Activated naive CD4-positive, alpha-beta T cell treated with anti-CD3 and anti-CD28 coated beads, Interleukin-2, amount 10 ng/mL, durations not matched to agents 7 days and 5 days (primary cell): ENCODE data around the gene KLHL6.

Source experiments
- CTCF ChIA-PET: fragments of 350-600 bp; sonication (Branson Sonifier 250); formaldehyde crosslinking; loops from one replicate; lab custom pipeline; 2021; ENCODE audit warnings: antibody characterized with exemption; lab: Charles Lee
- DNase-seq: peaks from one replicate; pipeline ENCODE4 v3.0.0-alpha.2; 2020
- H3K27ac Mint-ChIP-seq: one replicate; pipeline ENCODE4 v1.8.0; 2021; ENCODE audit warnings: mild to moderate bottlenecking, moderate library complexity, mixed read lengths
- H3K27me3 Mint-ChIP-seq: one replicate; pipeline ENCODE4 v1.8.0; 2021; ENCODE audit warnings: mild to moderate bottlenecking, mixed read lengths
- H3K36me3 Mint-ChIP-seq: one replicate; pipeline ENCODE4 v1.8.0; 2021; ENCODE audit warnings: mixed read lengths
- H3K4me1 Mint-ChIP-seq: one replicate; pipeline ENCODE4 v1.8.0; 2021; ENCODE audit warnings: mixed read lengths
- H3K4me3 Mint-ChIP-seq: one replicate; pipeline ENCODE4 v1.8.0; 2021; ENCODE audit warnings: mild to moderate bottlenecking, moderate library complexity, mixed read lengths
- H3K9me3 Mint-ChIP-seq: one replicate; pipeline ENCODE4 v1.8.0; 2021; ENCODE audit warnings: mixed read lengths

Gene KLHL6, protein sequence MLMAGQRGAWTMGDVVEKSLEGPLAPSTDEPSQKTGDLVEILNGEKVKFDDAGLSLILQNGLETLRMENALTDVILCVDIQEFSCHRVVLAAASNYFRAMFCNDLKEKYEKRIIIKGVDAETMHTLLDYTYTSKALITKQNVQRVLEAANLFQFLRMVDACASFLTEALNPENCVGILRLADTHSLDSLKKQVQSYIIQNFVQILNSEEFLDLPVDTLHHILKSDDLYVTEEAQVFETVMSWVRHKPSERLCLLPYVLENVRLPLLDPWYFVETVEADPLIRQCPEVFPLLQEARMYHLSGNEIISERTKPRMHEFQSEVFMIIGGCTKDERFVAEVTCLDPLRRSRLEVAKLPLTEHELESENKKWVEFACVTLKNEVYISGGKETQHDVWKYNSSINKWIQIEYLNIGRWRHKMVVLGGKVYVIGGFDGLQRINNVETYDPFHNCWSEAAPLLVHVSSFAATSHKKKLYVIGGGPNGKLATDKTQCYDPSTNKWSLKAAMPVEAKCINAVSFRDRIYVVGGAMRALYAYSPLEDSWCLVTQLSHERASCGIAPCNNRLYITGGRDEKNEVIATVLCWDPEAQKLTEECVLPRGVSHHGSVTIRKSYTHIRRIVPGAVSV

DNA sequence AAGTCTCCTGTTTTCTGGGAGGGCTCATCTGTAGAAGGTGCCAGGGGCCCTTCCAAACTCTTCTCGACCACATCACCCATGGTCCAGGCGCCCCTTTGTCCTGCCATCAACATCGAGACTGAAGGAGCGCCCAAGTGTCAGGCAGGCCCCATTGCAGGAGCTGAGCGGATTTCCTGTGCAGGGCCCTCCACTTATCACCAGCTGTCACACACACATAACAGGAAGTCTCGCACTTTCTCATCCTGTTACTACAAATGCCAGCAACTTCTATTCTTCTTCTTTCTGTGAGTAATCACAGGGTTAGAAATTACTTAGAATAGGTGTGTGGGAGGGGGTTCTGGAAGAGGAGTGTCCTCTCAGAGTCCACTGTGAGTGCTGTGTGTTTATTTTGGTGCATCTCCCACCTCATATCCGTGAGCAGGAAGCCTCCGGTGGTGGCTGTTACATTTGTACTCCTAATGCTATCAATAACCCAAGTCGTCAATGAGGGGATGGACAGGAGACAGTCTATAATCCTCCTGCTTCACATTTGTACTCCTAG, at the start of gene KLHL6:
TSS of gene KLHL6 (minus strand) at position 166 of the 541 bp plus-strand sequence. CDS start at position 113, 53 bp downstream.
- H3K4me1 Mint-ChIP-seq = peaks cover 56% of the 10 kb centered on the region
- H3K36me3 Mint-ChIP-seq = peaks cover 31% of the 10 kb centered on the region
- CTCF ChIA-PET = interaction anchor here (0.8 kb wide), 1 partner anchor 32 kb away, joined by 3 read pairs; no protein-coding TSS in a partner anchor
- H3K4me3 Mint-ChIP-seq = peak within 1 kb of the TSS; percentile 97
- peak within 1 kb of the TSS; percentile 98 for H3K27ac Mint-ChIP-seq
- H3K27me3 Mint-ChIP-seq = no peaks in the 10 kb centered on the region
- peak; percentile 83 for DNase-seq
- no peaks in the 10 kb centered on the region for H3K9me3 Mint-ChIP-seq

DNA sequence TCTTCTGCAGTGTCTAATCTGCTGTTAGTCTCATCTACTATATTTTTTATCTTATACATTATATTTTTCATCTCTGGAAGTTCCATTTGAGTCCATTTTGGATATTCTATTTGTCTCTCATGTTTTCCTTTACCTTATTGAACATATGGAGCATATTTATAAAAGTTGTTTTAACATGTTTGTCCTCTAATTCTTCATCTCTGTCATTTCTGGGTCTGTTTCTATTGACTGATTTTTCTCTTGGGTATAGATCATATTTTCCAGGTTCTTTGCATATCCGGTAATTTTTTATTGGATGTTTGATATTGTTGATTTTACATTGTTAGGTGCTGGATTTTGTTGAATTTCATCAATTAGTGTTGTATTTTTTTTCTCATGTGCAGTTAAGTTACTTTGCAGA, 42.5 kb upstream of the KLHL6 start:
- DNase-seq = no peak
- H3K36me3 Mint-ChIP-seq = peaks cover 9% of the 10 kb centered on the region
- no peak overlapping the region for H3K4me3 Mint-ChIP-seq
- CTCF ChIA-PET = no interaction called here
- H3K27me3 Mint-ChIP-seq = peaks cover 11% of the 10 kb centered on the region
- H3K9me3 Mint-ChIP-seq = peaks cover 16% of the 10 kb centered on the region
- peaks cover 4% of the 10 kb centered on the region for H3K4me1 Mint-ChIP-seq
- H3K27ac Mint-ChIP-seq = no peak overlapping the region

DNA sequence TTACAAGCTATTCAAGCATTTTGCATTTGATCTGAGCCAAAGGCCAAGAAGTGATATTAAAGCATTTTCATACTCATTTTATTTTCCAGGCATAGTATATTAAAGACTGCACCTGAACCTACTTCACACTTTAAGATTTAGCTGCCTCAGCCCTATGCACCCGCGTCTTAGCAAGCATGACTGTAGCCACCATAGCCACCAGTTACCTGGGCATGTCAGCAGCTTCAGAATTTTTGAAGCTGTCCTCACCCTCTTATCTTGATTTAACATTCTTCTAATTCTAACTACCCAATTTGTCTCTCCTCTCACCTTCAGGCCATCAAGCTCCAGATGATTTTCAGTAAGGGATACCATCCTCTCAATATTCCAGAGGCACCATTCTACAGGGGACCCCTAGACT, 39.1 kb upstream of the KLHL6 start:
- Mint-ChIP-seq H3K9me3 (peaks cover 16% of the 10 kb centered on the region), H3K27me3 (peaks cover 11% of the 10 kb centered on the region), H3K4me3 (no peak overlapping the region), H3K4me1 (peaks cover 18% of the 10 kb centered on the region), H3K36me3 (peaks cover 12% of the 10 kb centered on the region), H3K27ac (no peak overlapping the region)
- CTCF ChIA-PET = no interaction called here
- no peak for DNase-seq

- no peak overlapping the region for H3K4me3 Mint-ChIP-seq
- H3K27ac Mint-ChIP-seq = peak overlapping the region; percentile 64
Observed at GRCh38 chr3:183592821-183593220, 37.3 kb upstream of the KLHL6 start.

GRCh38 chr3:183591881-183592521, 36.5 kb upstream of the KLHL6 start:
- H3K4me1 Mint-ChIP-seq = peaks cover 43% of the 10 kb centered on the region
- H3K4me3 Mint-ChIP-seq = peak overlapping the region; percentile 40
- peak overlapping the region; percentile 77 for H3K27ac Mint-ChIP-seq
- DNase-seq = no peak
- peaks cover 7% of the 10 kb centered on the region for H3K9me3 Mint-ChIP-seq
- H3K36me3 Mint-ChIP-seq = peaks cover 9% of the 10 kb centered on the region
- H3K27me3 Mint-ChIP-seq = peaks cover 7% of the 10 kb centered on the region
- CTCF ChIA-PET = interaction anchor here (0.7 to 1.6 kb wide), 8 partner anchors 14 to 177 kb away, joined by 3 to 5 read pairs (median 3); no protein-coding TSS in a partner anchor

More at GRCh38 chr3:183592821-183593220, 37.3 kb upstream of the KLHL6 start:
- no peak for DNase-seq
- peaks cover 8% of the 10 kb centered on the region for H3K9me3 Mint-ChIP-seq
- CTCF ChIA-PET = interaction anchor here (0.7 to 1.5 kb wide), 4 partner anchors 14 to 122 kb away, joined by 3 to 5 read pairs (median 4); no protein-coding TSS in a partner anchor
- peaks cover 35% of the 10 kb centered on the region for H3K4me1 Mint-ChIP-seq
- peaks cover 8% of the 10 kb centered on the region for H3K27me3 Mint-ChIP-seq
- peaks cover 6% of the 10 kb centered on the region for H3K36me3 Mint-ChIP-seq

DNA sequence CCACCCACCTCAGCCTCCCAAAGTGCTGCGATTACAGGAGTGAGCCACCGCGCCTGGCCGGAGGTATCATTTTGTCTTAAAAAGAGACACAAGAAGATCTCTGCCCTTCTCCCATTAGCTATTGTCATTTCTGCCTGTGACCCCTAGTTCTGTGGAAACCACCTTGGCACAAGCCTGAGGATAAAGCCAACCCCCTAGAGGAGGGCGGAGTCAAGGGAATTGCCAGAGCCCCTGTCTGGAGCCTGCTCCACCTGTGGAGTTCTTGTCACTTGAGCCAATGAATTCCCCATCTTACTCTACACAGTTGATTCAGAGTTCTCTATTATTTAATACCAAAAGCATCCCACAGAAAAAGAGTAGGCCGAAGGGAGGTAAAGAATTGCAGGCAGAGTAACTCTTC, 34.9 kb upstream of the KLHL6 start:
- Mint-ChIP-seq H3K27me3 (no peaks in the 10 kb centered on the region), H3K4me1 (peaks cover 53% of the 10 kb centered on the region), H3K4me3 (no peak overlapping the region), H3K9me3 (no peaks in the 10 kb centered on the region), H3K36me3 (peaks cover 7% of the 10 kb centered on the region), H3K27ac (no peak overlapping the region)
- CTCF ChIA-PET = interaction anchor here (0.8 to 1.6 kb wide), 2 partner anchors 75 to 111 kb away, joined by 3 to 4 read pairs; no protein-coding TSS in a partner anchor
- no peak for DNase-seq

DNA sequence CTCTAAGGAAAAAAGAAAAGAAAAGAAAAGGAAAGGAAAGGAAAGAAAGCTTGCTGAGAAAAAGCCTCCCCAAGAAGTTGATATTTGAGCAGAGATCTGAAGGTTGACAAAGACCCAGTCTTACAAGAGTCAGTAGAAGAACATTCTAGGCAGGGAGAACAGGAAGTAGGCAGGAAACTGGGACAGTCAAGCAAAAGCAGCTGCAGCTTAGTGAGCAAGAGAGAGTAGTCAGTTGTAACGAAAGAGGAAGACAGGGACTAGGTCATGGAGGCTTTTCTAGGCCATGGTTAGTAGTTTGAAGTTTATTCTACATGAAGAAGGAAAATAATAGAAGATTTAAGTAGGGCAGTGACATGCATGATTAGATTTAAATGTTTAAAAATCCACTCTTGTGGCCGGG, 31.8 kb upstream of the KLHL6 start:
- peaks cover 69% of the 10 kb centered on the region for H3K4me1 Mint-ChIP-seq
- peaks cover 7% of the 10 kb centered on the region for H3K36me3 Mint-ChIP-seq

DNA sequence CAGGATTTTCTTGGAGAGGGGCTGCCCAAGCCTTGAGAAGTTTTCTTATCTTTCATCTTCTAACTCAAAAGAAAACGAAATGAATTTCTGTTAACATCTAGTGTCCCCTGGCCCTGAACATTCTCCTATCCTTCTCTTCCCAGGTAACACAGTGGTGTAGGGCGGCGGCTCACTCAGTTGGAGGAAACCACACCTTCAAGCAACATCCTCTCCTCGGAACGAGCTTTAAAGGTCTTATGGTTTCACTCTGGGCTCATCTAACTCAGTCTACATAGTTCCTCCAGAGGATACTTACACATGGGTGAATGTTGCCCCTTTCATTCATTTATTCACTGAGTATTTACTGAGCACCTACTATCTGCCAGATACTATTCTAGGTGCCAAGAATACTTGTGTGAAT, 31.0 kb upstream of the KLHL6 start:
- Mint-ChIP-seq H3K4me1 (peaks cover 60% of the 10 kb centered on the region), H3K9me3 (no peaks in the 10 kb centered on the region), H3K27me3 (peaks cover 2% of the 10 kb centered on the region), H3K27ac (peak overlapping the region; percentile 89), H3K36me3 (peaks cover 5% of the 10 kb centered on the region), H3K4me3 (no peak overlapping the region)
- peak; percentile 57 for DNase-seq
- CTCF ChIA-PET = interaction anchor here (0.8 to 1.2 kb wide), 2 partner anchors 58 to 105 kb away, joined by 3 to 4 read pairs; no protein-coding TSS in a partner anchor

More for the DNA sequence above, 31.8 kb upstream of the KLHL6 start:
- Mint-ChIP-seq H3K27me3 (no peaks in the 10 kb centered on the region), H3K4me3 (no peak overlapping the region), H3K27ac (peak overlapping the region; percentile 89), H3K9me3 (no peaks in the 10 kb centered on the region)
- DNase-seq = no peak
- CTCF ChIA-PET = interaction anchor here (0.8 to 1.5 kb wide), 3 partner anchors 32 to 106 kb away, joined by 3 to 4 read pairs (median 3); no protein-coding TSS in a partner anchor

DNA sequence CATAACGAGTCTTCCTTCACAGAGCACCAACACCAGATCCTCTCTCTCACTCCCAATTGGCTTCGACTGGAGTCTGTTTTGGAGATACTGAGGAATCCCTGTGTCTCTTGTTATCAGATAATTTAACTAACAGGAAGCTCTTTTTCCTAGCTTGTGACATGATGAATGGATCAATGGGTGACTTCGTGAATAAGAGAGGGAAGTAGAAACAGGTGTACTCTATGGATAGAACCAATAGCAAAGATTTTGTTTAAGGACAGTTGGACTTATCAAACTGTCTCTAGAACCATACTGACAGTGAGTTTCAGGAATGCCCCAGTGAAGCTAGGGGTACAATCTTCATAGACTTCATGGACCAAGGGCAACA, 29.4 kb upstream of the KLHL6 start:
- Mint-ChIP-seq H3K36me3 (peaks cover 5% of the 10 kb centered on the region), H3K27ac (peak overlapping the region; percentile 8), H3K9me3 (no peaks in the 10 kb centered on the region), H3K4me3 (no peak overlapping the region), H3K4me1 (peaks cover 62% of the 10 kb centered on the region), H3K27me3 (peaks cover 10% of the 10 kb centered on the region)
- DNase-seq = no peak
- CTCF ChIA-PET = interaction anchor here (0.8 to 1.2 kb wide), 2 partner anchors 15 to 45 kb away, joined by 3 read pairs; no protein-coding TSS in a partner anchor

DNA sequence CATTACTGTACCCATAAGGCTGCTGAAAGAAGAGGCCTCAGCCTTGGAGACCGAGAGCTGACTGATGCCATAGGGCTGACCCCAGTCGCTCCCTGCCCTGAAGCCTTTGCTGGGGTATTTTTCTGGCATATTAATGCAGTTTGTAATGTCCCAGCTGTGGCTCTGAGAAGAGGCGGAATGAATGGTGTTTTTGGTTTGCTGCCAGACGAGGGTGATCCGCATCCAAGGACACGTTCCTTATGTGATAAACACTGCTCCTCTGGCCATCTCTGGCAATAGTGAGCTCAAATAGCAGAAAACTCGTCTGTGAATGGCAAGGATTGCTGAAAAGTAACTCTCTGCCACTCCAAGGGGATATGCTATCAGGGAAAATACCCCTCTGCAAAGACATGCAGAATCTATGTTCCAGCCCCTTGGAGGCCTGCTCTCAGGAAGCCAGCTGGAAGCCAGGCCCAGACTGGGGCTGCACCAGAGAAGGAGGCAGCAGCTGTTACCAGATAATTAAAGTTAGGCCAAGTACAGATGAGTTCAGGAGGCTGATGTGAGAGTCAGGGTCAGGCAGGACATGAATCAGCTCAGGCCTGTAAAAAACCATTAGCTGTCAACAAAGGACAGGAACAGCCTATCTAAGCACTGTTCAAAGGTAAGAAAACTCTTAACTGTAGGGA, 28.9 kb upstream of the KLHL6 start:
- Mint-ChIP-seq H3K9me3 (no peaks in the 10 kb centered on the region), H3K4me1 (peaks cover 61% of the 10 kb centered on the region), H3K36me3 (peaks cover 5% of the 10 kb centered on the region), H3K4me3 (no peak overlapping the region), H3K27me3 (peaks cover 12% of the 10 kb centered on the region), H3K27ac (no peak overlapping the region)
- CTCF ChIA-PET = interaction anchor here (0.8 to 1.2 kb wide), 2 partner anchors 15 to 44 kb away, joined by 3 read pairs; no protein-coding TSS in a partner anchor
- no peak for DNase-seq

GRCh38 chr3:183583331-183584245, 28.1 kb upstream of the KLHL6 start:
- Mint-ChIP-seq H3K4me3 (no peak overlapping the region), H3K27me3 (peaks cover 12% of the 10 kb centered on the region), H3K9me3 (no peaks in the 10 kb centered on the region), H3K4me1 (peaks cover 61% of the 10 kb centered on the region), H3K36me3 (peaks cover 5% of the 10 kb centered on the region), H3K27ac (no peak overlapping the region)
- DNase-seq = no peak
- CTCF ChIA-PET = interaction anchor here (0.8 to 1.2 kb wide), 2 partner anchors 14 to 43 kb away, joined by 3 read pairs; no protein-coding TSS in a partner anchor

DNA sequence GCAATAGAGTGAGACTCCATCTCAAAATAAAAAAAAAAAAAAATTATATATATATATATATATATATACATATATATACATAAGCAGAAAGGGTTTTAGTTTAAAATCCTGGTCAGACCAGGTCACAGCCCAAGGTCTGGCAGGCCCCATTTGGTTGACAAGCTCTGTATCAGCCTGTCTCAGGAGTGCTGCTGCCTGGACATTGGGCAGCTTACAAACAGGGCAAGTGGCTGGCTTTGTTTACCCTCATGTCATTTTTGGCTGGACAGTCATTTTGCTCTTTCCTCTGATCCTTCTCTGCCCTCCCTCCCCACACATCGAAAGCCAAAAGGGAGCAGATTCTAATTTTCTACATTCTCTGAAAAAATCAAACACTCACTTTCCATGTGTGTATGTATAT, 26.7 kb upstream of the KLHL6 start:
- H3K4me1 Mint-ChIP-seq = peaks cover 56% of the 10 kb centered on the region
- no peaks in the 10 kb centered on the region for H3K9me3 Mint-ChIP-seq
- CTCF ChIA-PET = no interaction called here

More for the DNA sequence above, 26.7 kb upstream of the KLHL6 start:
- H3K36me3 Mint-ChIP-seq = no peaks in the 10 kb centered on the region
- no peak for DNase-seq
- H3K27ac Mint-ChIP-seq = no peak overlapping the region
- H3K27me3 Mint-ChIP-seq = peaks cover 24% of the 10 kb centered on the region
- H3K4me3 Mint-ChIP-seq = no peak overlapping the region
